ENCODE data around the gene TMX1.

DNA sequence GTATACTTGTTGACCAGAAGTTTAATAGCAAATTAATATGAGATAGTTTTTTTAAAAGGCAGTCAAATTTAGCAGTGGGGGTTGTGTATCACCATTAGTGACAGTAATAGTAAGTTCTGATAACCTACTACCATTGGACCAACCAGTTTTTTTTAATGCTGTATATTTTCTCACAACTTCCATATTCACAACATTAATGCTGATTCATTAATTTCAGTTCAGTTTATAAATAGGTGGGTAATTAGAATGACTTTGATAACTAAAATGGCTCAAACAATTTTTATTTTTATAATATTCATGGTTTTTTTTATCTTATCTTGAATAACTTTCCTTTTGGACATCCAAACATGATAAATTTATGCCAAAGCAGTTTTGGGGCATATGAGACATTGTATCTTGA is 13.8 kb downstream of the TMX1 start:
- TF ChIP-seq, protein P1, sequence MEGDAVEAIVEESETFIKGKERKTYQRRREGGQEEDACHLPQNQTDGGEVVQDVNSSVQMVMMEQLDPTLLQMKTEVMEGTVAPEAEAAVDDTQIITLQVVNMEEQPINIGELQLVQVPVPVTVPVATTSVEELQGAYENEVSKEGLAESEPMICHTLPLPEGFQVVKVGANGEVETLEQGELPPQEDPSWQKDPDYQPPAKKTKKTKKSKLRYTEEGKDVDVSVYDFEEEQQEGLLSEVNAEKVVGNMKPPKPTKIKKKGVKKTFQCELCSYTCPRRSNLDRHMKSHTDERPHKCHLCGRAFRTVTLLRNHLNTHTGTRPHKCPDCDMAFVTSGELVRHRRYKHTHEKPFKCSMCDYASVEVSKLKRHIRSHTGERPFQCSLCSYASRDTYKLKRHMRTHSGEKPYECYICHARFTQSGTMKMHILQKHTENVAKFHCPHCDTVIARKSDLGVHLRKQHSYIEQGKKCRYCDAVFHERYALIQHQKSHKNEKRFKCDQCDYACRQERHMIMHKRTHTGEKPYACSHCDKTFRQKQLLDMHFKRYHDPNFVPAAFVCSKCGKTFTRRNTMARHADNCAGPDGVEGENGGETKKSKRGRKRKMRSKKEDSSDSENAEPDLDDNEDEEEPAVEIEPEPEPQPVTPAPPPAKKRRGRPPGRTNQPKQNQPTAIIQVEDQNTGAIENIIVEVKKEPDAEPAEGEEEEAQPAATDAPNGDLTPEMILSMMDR (IDR thresholded peaks at IDR 0.05 in 2 of 3, conservative IDR thresholded peaks at IDR 0.05 in 1 of 3; ENCODE audit: borderline replicate concordance in 1 of 3, insufficient read depth in 1 of 3, low read depth in 2 of 3, low read length in 2 of 3): no peak
- TF ChIP-seq, protein P2, sequence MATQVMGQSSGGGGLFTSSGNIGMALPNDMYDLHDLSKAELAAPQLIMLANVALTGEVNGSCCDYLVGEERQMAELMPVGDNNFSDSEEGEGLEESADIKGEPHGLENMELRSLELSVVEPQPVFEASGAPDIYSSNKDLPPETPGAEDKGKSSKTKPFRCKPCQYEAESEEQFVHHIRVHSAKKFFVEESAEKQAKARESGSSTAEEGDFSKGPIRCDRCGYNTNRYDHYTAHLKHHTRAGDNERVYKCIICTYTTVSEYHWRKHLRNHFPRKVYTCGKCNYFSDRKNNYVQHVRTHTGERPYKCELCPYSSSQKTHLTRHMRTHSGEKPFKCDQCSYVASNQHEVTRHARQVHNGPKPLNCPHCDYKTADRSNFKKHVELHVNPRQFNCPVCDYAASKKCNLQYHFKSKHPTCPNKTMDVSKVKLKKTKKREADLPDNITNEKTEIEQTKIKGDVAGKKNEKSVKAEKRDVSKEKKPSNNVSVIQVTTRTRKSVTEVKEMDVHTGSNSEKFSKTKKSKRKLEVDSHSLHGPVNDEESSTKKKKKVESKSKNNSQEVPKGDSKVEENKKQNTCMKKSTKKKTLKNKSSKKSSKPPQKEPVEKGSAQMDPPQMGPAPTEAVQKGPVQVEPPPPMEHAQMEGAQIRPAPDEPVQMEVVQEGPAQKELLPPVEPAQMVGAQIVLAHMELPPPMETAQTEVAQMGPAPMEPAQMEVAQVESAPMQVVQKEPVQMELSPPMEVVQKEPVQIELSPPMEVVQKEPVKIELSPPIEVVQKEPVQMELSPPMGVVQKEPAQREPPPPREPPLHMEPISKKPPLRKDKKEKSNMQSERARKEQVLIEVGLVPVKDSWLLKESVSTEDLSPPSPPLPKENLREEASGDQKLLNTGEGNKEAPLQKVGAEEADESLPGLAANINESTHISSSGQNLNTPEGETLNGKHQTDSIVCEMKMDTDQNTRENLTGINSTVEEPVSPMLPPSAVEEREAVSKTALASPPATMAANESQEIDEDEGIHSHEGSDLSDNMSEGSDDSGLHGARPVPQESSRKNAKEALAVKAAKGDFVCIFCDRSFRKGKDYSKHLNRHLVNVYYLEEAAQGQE (IDR thresholded peaks at IDR 0.05; ENCODE audit: low read depth): no peak
- no peak for TF ChIP-seq JUND (IDR thresholded peaks at IDR 0.05)
- no peak for TF ChIP-seq POLR2A (IDR thresholded peaks at IDR 0.05; ENCODE audit: borderline replicate concordance, extremely low read depth, insufficient read depth, insufficient read length)
- no peak for TF ChIP-seq CBX3 (IDR thresholded peaks at IDR 0.05; ENCODE audit: low read depth)
- no peak for TF ChIP-seq POLR2AphosphoS5 (IDR thresholded peaks at IDR 0.05; ENCODE audit: low read depth, low read length)
- TF ChIP-seq SIN3A (IDR thresholded peaks at IDR 0.05; ENCODE audit: low read depth): no peak
- TF ChIP-seq, protein P3, sequence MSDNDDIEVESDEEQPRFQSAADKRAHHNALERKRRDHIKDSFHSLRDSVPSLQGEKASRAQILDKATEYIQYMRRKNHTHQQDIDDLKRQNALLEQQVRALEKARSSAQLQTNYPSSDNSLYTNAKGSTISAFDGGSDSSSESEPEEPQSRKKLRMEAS (IDR thresholded peaks at IDR 0.05): no peak
- no peak for TF ChIP-seq TCF7L2 (IDR thresholded peaks at IDR 0.05; ENCODE audit: borderline replicate concordance, extremely low read depth, insufficient read depth, insufficient read length)
